ENCODE results near the gene ENKUR.
A peak's percentile ranks its signal among the peaks of the same experiment; 100 is the strongest.

ENKUR gene

DNA sequence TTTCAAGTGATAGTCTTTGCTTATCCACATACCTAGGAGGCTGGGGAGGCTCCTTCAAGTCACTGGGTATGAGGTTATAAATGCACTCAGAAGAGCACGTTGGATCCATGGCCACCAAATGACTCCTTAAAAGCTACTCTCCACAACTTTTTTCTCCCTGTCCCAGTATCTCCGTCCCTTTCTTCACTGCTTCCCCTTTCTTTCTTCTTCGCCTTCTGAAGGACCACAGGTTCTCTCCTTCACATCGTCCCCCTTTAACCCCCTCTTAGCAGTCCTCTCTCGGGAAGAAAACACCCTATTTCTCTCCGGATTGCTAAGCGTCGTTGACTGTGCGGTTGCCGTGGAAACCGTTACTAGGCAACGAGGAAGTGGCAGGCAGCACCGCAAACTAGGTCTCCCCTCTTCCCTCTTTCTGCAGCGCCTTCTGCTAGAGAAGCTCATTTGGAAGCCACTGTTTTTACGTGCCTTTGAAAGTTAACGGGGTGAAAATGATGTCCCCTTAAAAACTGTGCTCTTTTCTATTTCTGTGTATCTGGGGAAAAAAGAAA is at the start of gene ENKUR:
Gene ENKUR (minus strand): TSS at position 331 of the 548 bp plus-strand sequence. CDS start 222 bp downstream, at position 109.
- peak; percentile 84 to 91 for DNase-seq (ENCODE audit: low read depth in 2 of 2)

- no peak for DNase-seq (ENCODE audit: low read depth in 2 of 2)
Observed at GRCh38 chr10:25064401-25064800, 48.4 kb upstream of the ENKUR start.

GRCh38 chr10:25063644-25064043 is 47.7 kb upstream of the ENKUR start:
- DNase-seq (ENCODE audit: low read depth in 2 of 2) = no peak

GRCh38 chr10:25063157-25063556 is 47.2 kb upstream of the ENKUR start:
- DNase-seq (ENCODE audit: low read depth in 2 of 2) = no peak

GRCh38 chr10:25061711-25062449 is 45.9 kb upstream of the ENKUR start:
- DNase-seq (ENCODE audit: low read depth in 2 of 2) = no peak

- no peak for DNase-seq (ENCODE audit: low read depth in 2 of 2)
Observed at GRCh38 chr10:25061125-25061524, 45.2 kb upstream of the ENKUR start.

DNA sequence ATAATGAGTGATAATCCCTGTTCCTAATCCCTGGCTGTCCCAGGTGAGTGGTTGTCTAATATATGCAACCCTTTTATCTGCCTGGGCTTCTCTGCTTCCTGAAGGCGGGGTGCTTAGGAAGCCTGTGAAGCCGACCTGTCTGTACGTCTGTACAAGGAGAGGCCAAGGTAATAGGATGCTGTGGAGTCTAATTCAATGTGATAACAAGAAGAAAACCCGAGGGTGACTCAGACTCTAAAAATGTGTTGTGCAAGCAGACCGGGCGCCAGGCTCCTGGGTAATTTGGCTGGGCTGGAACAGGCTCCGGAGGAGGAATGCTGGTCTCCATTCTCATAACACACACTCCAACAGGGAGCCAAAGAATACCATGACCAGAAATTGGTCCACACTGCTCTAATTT is 44.0 kb upstream of the ENKUR start:
- no peak for DNase-seq (ENCODE audit: low read depth in 2 of 2)

DNA sequence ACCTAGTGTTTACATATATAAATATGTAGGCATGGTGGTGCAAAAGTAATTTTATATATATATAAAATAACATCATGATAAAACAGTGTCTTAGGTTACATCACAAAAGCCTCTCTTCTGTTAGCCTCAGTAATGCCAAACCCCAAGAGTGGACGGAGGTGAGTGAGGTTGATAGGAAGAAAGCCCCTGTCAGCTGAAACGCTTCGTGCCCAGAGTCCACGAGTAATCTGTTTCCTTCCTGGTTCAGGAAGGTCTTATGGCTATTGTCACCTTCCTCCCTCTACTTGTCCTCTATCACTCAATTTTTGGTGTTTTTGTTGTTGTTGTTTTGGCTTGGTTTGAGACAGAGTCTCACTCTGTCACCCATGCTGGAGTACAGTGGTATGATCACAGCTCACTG is 41.9 kb upstream of the ENKUR start:
- no peak for DNase-seq (ENCODE audit: low read depth in 2 of 2)

DNA sequence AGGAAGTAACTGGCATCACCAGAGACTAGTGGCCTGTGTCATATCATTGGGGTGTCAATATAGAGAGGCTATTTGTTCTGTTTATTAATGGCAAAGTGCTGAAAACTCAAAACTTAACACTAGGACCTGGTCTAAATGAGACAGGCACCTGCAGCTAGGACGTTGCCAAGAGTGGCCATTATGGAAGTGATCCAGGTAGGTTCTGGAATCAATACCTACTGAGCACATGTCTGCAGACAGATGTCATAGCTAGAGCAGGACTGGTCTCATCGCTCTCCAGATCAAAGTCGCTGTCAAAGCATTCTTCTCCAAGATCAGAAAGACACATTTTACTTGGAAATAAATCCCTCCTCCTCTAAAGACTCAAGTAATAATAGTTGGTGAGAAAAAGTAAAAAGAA is 40.8 kb upstream of the ENKUR start:
- no peak for DNase-seq (ENCODE audit: low read depth in 2 of 2)

DNA sequence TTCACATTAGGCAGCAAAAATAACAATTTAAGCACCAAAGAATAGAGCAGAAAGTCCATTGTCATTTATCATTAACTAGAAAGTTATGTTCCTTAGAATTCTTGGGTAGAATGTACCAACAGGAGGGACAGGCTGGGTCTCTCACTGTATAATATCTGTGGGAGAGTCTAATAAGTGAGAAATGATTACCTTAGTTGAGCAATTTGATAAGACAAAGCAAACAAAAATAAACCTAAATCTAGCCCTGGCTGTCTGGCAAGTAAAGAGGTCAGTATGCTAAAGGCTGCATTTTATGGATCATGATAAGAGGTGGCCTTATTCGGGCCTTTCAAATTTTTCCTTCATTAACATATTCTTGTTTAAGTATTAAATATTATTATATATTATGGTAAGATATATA is 36.1 kb upstream of the ENKUR start:
- no peak for DNase-seq (ENCODE audit: low read depth in 2 of 2)

DNA sequence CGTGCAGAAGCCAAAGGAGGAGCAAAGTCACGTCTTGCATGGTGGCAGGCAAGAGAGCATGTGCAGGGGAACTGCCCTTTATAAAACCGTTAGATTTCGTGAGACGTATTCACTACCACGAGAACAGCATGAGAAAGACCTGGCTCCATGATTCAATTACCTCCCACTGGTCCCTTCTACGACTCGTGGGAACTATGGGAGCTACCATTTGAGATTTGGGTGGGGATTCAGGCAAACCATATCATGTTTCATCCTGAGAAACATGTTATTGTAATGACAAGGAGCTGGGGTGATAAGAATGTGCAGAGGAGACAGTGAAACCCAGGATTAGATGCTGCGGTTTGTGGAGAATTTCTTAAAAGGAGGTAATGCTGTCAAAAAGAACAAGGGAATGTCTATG is 34.4 kb upstream of the ENKUR start:
- no peak for DNase-seq (ENCODE audit: low read depth in 2 of 2)

DNA sequence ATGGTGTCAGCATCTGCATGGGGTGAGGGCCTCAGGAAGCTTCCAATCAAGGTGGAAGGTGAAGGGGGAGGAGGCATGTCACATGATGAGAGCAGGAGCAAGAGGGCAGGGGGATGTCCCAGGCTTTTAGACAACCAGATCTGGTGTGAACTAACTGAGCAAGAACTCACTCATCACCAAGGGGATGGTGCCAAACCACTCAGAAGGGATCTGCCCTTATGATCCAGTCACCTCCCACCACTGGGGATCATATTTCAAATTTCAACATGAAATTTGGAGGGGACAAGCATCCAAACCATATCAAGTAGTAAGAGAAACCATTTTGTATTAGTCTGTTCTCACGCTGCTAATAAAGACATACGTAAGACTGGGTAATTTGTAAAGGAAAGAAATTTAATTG is 34.0 kb upstream of the ENKUR start:
- DNase-seq (ENCODE audit: low read depth in 2 of 2) = no peak

- DNase-seq (ENCODE audit: low read depth in 2 of 2) = no peak
Observed at GRCh38 chr10:25048450-25048849, 32.5 kb upstream of the ENKUR start.

GRCh38 chr10:25047591-25048301 is 31.8 kb upstream of the ENKUR start:
- no peak for DNase-seq (ENCODE audit: low read depth in 2 of 2)

- DNase-seq (ENCODE audit: low read depth in 2 of 2) = no peak
Observed at GRCh38 chr10:25047088-25047487, 31.1 kb upstream of the ENKUR start.

DNA sequence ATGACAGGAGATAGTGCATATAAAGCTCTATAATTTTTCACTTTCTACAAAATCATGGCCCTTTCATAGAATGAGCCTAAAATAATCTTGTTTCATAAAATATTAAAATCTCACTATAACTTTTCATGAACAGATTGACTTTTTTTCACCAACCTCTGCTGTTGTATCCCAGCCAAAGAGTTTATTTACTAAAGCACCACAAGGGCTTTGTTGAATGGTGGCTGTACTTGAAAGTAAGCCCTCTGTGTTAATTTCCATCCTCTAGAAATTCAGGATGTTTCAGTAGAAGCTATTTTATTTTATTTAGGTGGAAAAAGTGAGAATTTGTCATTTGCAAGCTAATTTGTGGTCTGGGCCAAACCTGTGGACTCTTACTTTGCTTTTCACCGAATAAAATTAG is 30.7 kb upstream of the ENKUR start:
- DNase-seq (ENCODE audit: low read depth in 2 of 2) = no peak

DNA sequence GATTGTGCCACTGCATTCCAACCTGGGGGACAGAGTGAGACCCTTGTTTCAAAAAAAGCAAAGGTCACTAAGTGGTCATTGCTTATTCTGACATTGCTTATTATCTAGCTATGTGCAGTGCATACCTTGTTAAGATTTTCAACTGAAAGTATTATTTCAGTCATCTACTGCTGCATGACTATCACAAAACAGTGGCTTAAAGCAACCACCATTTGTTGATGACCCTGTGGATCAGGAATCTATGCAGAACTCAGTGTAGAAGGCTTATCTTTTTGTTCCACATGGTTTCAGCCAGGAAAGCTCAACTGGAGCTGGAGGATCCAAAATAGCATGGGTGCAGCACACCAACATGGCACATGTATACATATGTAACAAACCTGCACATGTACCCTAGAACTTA is 23.6 kb upstream of the ENKUR start:
- no peak for DNase-seq (ENCODE audit: low read depth in 2 of 2)

- DNase-seq (ENCODE audit: low read depth in 2 of 2) = no peak
Observed at GRCh38 chr10:25038325-25038724, 22.4 kb upstream of the ENKUR start.

GRCh38 chr10:25036381-25036780 is 20.4 kb upstream of the ENKUR start:
- DNase-seq (ENCODE audit: low read depth in 2 of 2) = no peak

DNA sequence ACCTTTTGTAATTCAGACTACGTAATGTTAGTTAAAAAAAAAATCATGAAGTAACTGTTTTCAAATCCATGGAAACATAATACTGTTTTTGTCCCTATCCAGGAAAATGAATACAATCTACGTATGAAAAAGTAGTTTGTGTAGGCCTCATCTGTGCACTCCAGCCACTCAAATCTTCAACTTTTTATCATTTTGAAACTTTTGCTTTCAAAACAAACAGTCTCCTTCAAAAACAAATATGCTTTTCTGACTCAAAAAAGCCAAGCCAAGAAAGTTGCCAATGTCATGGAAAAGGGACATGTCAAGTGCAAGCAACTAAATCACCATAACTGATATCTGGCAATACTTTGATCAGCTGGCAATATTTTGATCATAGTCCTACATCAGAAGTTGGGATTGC is 13.6 kb upstream of the ENKUR start:
- DNase-seq (ENCODE audit: low read depth in 2 of 2) = no peak

DNA sequence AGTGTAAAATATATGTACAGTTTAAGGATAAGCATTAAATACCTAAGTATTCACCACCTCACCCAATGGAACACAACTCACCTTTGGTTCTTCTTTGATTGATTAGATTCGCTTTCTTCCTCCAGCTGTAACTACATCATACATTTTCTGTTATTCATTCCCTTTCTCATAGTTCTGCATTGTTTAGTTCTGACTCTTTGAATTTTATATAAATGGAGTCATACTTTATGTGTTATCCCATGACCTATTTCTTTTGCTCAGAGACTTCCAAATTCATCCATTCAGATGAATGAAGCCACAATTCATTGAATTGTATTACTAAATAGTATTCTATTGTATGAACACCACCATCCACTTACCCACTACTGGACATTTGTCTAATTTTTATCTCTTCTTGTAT is 12.8 kb upstream of the ENKUR start:
- no peak for DNase-seq (ENCODE audit: low read depth in 2 of 2)

GRCh38 chr10:25026463-25026862 is 10.5 kb upstream of the ENKUR start:
- DNase-seq (ENCODE audit: low read depth in 2 of 2) = no peak

DNA sequence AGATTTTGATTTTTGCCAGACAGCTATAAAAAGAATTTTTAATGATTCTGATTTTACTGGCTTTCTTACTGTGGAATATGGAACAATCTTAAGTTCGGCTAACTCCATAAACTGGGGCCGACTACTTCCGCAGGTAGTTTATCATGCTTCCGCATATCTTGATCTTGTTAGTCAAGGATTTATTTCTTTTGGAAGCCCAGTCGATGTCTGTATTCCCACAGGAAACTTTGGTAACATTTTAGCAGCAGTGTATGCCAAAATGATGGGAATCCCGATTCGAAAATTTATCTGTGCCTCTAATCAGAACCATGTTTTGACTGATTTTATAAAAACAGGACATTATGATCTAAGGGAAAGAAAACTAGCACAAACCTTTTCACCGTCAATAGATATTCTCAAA is 8.6 kb upstream of the ENKUR start:
- DNase-seq (ENCODE audit: low read depth in 2 of 2) = no peak

Data from stimulated activated CD8-positive, alpha-beta memory T cell treated with anti-CD3 and anti-CD28 coated beads, Interleukin-7, amount 100 ng/mL, for 1 hour (primary cell).